Dendritic cell treated with granulocyte-macrophage colony-stimulating factor and Interleukin-4, amounts not matched to agents 40 ng/mL and 50 ng/mL, for 4 days (primary cell): ENCODE data around the gene TNRC6B.
"Not testable (repeated sequence)": the region's sequence is repeated elsewhere in the genome, so short reads cannot be mapped to it uniquely, and the experiment has no call there.

Experiments
- H3K27ac Mint-ChIP-seq: one replicate; pipeline ENCODE4 v1.8.0; 2022; ENCODE audit warnings: mild to moderate bottlenecking, mixed read lengths
- H3K27me3 Mint-ChIP-seq: one replicate; pipeline ENCODE4 v1.8.0; 2022; ENCODE audit warnings: mild to moderate bottlenecking, mixed read lengths
- H3K36me3 Mint-ChIP-seq: one replicate; pipeline ENCODE4 v1.8.0; 2022; ENCODE audit warnings: low read depth, mixed read lengths
- H3K4me1 Mint-ChIP-seq: one replicate; pipeline ENCODE4 v1.8.0; 2022; ENCODE audit warnings: low read depth, mixed read lengths
- H3K4me3 Mint-ChIP-seq: one replicate; pipeline ENCODE4 v1.8.0; 2022; ENCODE audit warnings: mild to moderate bottlenecking, moderate library complexity, mixed read lengths
- H3K9me3 Mint-ChIP-seq: one replicate; pipeline ENCODE4 v1.8.0; 2022; ENCODE audit warnings: mixed read lengths
- intact Hi-C: fragments of 100-400 bp; cut with micrococcal nuclease; formaldehyde crosslinking; loops from one replicate; pipeline ENCODE4 v1.15.0; 2022

Gene TNRC6B, protein sequence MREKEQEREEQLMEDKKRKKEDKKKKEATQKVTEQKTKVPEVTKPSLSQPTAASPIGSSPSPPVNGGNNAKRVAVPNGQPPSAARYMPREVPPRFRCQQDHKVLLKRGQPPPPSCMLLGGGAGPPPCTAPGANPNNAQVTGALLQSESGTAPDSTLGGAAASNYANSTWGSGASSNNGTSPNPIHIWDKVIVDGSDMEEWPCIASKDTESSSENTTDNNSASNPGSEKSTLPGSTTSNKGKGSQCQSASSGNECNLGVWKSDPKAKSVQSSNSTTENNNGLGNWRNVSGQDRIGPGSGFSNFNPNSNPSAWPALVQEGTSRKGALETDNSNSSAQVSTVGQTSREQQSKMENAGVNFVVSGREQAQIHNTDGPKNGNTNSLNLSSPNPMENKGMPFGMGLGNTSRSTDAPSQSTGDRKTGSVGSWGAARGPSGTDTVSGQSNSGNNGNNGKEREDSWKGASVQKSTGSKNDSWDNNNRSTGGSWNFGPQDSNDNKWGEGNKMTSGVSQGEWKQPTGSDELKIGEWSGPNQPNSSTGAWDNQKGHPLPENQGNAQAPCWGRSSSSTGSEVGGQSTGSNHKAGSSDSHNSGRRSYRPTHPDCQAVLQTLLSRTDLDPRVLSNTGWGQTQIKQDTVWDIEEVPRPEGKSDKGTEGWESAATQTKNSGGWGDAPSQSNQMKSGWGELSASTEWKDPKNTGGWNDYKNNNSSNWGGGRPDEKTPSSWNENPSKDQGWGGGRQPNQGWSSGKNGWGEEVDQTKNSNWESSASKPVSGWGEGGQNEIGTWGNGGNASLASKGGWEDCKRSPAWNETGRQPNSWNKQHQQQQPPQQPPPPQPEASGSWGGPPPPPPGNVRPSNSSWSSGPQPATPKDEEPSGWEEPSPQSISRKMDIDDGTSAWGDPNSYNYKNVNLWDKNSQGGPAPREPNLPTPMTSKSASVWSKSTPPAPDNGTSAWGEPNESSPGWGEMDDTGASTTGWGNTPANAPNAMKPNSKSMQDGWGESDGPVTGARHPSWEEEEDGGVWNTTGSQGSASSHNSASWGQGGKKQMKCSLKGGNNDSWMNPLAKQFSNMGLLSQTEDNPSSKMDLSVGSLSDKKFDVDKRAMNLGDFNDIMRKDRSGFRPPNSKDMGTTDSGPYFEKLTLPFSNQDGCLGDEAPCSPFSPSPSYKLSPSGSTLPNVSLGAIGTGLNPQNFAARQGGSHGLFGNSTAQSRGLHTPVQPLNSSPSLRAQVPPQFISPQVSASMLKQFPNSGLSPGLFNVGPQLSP (N-terminal part only)

DNA sequence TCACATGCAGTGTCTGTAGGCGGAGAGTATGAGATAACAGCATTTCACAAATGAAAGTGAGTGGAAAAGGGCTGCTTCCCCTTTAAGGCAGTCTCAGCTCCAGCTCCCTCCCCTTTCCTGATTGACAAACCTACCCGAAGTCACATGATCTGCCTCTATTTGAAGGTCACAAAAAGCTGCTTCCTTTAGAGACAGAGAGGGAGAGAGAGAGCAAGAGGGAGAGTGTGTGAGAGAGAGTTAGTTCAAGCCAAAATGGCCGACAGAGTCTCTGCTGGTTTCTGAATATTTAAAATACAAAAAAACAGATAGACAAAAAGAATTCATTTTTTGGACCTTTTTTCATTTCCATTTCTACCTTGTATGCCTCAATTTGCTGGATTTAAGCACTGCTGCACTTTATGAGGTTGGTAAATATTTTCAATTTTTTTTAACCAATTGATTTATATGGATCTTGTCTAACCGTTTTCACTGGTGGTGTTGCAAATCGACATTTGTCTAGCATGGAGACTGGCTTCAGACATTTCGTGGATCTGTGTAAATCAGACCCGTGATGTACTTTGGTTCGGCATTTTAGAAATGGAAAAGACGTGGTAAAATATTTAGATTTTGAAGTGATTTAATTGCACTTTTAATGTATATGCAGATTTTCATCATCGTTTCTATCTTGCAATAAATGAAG, at the start of gene TNRC6B:
TSS of gene TNRC6B (plus strand) at position 188 of the 679 bp plus-strand sequence. CDS start at position 399, 211 bp downstream.
- Mint-ChIP-seq H3K27ac (peak within 1 kb of the TSS; percentile 84), H3K4me1 (peaks cover 49% of the 10 kb centered on the region), H3K36me3 (peaks cover 6% of the 10 kb centered on the region), H3K9me3 (no peaks in the 10 kb centered on the region), H3K27me3 (no peaks in the 10 kb centered on the region), H3K4me3 (peak within 1 kb of the TSS; percentile 78)
- intact Hi-C loops, result loop anchor here (2.0 to 5.0 kb wide), 4 partner anchors 13 to 136 kb away; no protein-coding TSS in a partner anchor

DNA sequence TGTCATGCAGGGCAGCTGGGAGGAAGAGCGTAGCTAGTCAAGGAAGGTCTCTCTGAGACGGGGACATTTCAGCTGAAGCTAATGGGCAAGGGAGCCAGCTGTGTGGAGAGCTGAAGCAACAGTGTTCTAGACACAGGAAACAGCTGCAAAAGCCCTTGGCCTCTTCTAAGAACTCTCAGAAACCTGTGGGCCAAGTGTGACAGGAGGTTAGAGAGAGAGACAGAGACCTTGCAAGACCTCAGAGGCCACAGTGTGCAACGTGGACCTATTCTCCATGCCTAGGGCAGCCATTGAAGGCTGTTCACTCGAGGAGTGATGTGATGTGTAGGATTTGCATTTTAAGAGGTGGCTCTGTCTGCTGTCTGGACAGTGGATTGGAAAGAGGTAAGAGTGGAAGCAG, 48.7 kb upstream of the TNRC6B start:
- intact Hi-C loops, result no loop called here
- no peak overlapping the region for H3K4me3 Mint-ChIP-seq
- no peaks in the 10 kb centered on the region for H3K27me3 Mint-ChIP-seq
- H3K27ac Mint-ChIP-seq, result no peak overlapping the region
- H3K36me3 Mint-ChIP-seq, result peaks cover 61% of the 10 kb centered on the region
- H3K4me1 Mint-ChIP-seq, result no peaks in the 10 kb centered on the region
- no peaks in the 10 kb centered on the region for H3K9me3 Mint-ChIP-seq

DNA sequence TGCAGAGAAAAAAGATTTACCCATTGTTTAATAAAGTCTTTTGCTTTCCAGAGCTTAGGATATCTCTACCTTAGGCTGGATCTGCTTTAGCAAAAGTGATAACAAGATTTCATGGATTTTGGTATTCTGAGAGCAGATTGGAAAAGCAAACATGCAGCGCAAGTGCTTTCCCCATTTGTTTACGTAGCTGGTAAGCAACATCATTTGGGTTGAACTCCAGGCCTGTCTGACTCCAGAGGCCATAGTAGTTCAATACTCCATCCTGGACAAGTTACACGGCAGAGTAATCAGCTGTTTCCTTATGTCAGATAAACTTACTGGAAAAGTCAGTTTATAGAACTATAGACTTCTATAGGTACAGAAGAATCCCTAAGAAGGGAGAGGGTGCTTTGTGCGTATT, 40.6 kb upstream of the TNRC6B start:
- peaks cover 70% of the 10 kb centered on the region for H3K36me3 Mint-ChIP-seq
- H3K4me1 Mint-ChIP-seq, result no peaks in the 10 kb centered on the region
- H3K9me3 Mint-ChIP-seq, result no peaks in the 10 kb centered on the region
- intact Hi-C loops, result no loop called here
- H3K27me3 Mint-ChIP-seq, result no peaks in the 10 kb centered on the region
- no peak overlapping the region for H3K4me3 Mint-ChIP-seq
- no peak overlapping the region for H3K27ac Mint-ChIP-seq

DNA sequence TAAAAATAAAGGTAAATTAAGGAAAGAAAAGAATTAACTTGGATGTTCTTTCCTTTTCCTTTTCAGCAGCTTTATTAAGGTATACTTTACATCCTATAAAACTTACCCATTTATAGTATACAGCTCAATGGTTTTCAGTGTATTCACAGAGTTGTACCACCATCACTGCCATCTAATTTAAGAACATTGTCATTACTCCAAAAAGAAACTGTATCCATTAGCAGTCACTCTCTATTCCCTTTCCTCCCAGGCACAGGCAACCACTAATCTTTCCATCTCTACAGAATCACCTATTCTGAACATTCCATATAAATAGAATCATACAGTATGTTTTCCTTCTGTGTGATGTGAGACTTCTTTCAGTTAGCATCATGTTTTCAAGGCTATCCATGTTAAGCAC, 38.9 kb upstream of the TNRC6B start:
- Mint-ChIP-seq H3K27me3 (no peaks in the 10 kb centered on the region), H3K4me3 (no peak overlapping the region), H3K27ac (no peak overlapping the region), H3K9me3 (no peaks in the 10 kb centered on the region), H3K4me1 (no peaks in the 10 kb centered on the region), H3K36me3 (peaks cover 60% of the 10 kb centered on the region)
- intact Hi-C loops, result no loop called here

DNA sequence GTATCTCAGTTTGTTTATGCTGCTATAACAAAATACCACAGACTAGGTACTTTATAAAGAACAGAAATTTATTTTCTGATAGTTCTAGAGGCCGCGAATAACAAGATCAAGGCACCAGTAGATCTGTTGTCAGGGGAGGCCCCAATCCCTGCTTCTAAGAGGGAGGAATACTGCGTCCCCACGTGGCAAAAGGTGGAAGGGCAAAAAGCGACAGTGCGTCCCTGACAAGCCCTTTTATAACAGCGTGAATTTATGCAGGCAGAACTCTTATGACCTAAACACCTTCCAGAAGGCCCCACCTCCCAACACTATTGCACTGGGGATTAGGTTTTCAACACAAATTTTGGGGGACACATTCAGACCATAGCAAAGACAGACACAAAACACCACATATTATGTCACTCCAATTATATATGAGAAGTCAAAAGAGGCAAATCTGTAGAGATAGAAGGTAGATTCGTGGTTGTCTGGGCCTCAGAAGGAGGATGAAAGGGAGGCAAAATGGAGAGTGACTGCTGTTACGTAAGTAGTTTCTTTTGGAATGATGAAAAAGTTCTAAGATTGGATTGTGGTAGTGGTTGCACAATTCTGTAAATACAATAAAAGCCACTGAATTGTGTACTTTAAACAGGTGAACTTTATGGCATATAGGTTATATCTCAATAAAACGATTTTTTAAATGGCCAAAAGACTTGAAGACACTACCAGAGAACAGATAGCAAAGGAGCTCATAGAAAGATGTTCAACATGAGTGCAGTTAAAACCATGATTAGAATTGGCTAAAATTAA, 30.1 kb upstream of the TNRC6B start:
- H3K27ac Mint-ChIP-seq, result no peak overlapping the region
- intact Hi-C loops, result no loop called here
- no peak overlapping the region for H3K4me3 Mint-ChIP-seq
- no peaks in the 10 kb centered on the region for H3K9me3 Mint-ChIP-seq
- H3K36me3 Mint-ChIP-seq, result peaks cover 31% of the 10 kb centered on the region
- peaks cover 6% of the 10 kb centered on the region for H3K4me1 Mint-ChIP-seq
- H3K27me3 Mint-ChIP-seq, result no peaks in the 10 kb centered on the region

DNA sequence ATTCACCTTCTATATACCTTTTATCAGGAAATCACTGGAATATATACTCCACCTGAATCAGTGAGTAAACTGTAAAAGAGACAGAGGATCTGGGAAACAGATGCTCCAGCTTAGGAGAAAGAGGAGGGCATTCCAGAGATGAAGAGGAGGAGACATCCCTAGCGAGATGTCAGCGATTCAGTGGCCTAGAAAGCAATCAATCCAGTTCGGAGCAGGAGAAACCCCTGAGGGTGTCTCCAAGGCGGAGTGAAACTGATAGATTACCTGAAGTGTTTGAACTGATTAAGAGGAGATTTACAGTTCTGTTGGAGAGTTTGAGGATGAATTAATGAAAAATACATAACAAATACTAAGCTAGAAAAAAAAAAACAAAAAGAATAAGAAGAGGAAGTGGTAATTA, 24.5 kb upstream of the TNRC6B start:
- intact Hi-C loops, result no loop called here
- Mint-ChIP-seq H3K4me1 (peaks cover 13% of the 10 kb centered on the region), H3K9me3 (no peaks in the 10 kb centered on the region), H3K27ac (peak overlapping the region; percentile 47), H3K27me3 (no peaks in the 10 kb centered on the region), H3K36me3 (peaks cover 23% of the 10 kb centered on the region), H3K4me3 (no peak overlapping the region)

DNA sequence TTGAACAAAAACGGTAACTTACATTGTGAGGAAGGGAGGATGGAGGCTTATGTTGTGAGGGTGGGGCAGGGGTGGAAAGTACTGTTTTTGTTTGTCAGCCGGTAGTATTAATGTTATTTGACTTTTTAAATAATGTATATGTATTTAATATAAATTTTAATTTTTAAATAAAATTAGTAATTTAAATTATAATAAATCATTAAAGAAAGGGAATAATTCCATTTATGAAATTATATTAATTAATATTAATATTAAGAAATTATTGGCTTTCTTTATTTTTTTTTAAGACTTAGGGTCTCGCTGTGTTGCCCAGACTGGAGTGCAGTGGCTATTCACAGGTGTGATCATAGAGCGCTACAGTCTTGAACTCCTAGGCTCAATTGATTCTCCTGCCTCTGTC, 24.0 kb upstream of the TNRC6B start:
- Mint-ChIP-seq H3K4me3 (no peak overlapping the region), H3K27ac (peak overlapping the region; percentile 47), H3K36me3 (peaks cover 23% of the 10 kb centered on the region), H3K4me1 (peaks cover 13% of the 10 kb centered on the region), H3K27me3 (no peaks in the 10 kb centered on the region), H3K9me3 (no peaks in the 10 kb centered on the region)
- intact Hi-C loops, result no loop called here

DNA sequence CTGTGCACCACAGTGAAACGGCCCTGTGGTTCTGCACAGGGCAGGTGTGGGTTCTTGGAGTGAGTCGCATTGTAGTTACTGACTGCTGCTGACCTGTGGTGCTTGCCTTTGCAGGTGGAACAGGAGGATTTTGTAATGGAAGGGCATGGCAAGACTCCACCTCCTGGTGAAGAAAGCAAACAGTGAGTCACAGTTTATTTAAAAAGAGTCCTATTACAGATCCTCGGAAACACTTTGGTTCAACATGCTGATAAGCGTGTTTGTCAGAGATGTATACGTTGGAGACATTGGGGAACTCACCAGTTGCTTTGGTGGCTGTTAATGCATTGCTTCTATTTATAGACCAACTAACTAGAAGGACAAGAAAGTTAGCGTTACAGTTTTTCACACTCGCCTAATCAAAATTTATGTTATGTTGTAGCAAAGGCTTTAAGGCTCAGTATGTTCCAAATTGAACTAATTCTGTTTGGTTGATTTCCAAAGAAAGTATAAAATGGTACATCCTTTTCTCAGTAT, 21.7 kb upstream of the TNRC6B start:
- peaks cover 8% of the 10 kb centered on the region for H3K4me1 Mint-ChIP-seq
- intact Hi-C loops, result no loop called here
- H3K27ac Mint-ChIP-seq, result no peak overlapping the region
- no peaks in the 10 kb centered on the region for H3K27me3 Mint-ChIP-seq
- no peaks in the 10 kb centered on the region for H3K9me3 Mint-ChIP-seq
- H3K36me3 Mint-ChIP-seq, result peaks cover 12% of the 10 kb centered on the region
- H3K4me3 Mint-ChIP-seq, result no peak overlapping the region

DNA sequence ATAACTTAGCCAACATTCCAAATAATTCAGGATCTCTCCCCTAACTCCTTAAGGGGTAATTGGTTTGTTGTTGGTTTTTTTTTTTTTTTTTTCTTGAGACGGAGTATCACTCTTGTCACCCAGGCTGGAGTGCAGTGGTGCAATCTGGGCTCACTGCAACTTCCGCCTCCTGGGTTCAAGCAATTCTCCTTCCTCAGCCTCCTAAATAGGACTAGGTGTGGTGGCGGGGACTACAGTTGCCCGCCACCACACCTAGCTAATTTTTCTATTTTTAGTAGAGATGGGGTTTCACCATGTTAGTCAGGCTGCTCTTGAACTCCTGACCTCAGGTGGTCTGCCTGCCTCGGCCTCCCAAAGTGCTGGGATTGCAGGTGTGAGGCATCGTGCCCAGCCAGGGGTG, 21.0 kb upstream of the TNRC6B start:
- H3K27me3 Mint-ChIP-seq, H3K4me3 Mint-ChIP-seq, H3K27ac Mint-ChIP-seq, intact Hi-C loops, H3K9me3 Mint-ChIP-seq, H3K4me1 Mint-ChIP-seq: not testable (repeated sequence)
- peaks cover 12% of the 10 kb centered on the region for H3K36me3 Mint-ChIP-seq

DNA sequence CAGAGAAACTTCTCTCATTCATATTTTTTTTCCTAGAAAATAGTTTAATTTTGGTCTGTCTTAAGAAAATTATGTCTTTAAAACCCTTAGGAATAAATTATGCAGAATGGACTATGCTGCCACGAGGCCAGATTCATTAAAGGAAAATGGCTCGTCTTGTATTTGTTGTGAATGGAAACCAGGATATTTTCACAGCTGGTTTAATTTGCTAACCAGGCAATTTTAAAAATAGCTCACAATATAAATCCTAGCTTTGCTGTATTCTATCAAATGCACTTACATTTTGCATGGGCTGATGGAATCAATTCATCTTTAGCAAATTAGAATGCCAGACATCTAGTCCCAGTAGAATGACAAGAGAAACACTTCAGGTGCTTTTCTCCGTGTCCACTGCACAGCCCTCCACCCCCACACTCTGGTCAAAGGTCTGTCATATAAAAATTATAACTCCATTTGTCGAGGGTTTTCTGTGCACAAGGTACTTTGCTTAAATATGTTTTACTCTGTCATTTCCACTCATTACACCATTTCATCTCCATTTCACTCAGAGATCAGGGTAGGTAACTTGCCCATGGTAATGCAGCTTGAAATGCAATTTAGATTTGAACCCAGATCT, 20.3 kb upstream of the TNRC6B start:
- peaks cover 7% of the 10 kb centered on the region for H3K4me1 Mint-ChIP-seq
- H3K27me3 Mint-ChIP-seq, result no peaks in the 10 kb centered on the region
- intact Hi-C loops, result no loop called here
- H3K27ac Mint-ChIP-seq, result no peak overlapping the region
- H3K36me3 Mint-ChIP-seq, result peaks cover 12% of the 10 kb centered on the region
- no peak overlapping the region for H3K4me3 Mint-ChIP-seq
- no peaks in the 10 kb centered on the region for H3K9me3 Mint-ChIP-seq

DNA sequence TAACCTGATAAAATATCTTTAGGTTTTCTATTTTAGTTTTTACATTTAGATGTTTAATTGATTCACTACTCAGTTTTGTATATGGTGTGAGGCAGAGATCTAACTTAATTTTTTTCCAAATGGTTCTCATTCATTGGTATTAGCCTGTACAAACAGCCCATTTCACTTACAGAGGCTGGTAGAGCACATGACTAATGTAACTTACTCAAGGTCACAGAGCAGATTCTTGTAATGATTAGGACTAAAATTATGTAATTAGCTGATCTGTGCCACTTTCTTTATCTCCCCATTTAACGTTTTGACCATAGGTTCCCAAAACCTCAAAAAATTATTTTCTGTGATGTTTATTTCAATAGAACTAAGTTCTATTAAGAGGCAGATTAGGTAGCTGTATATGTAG, 16.5 kb upstream of the TNRC6B start:
- Mint-ChIP-seq H3K27me3 (no peaks in the 10 kb centered on the region), H3K4me1 (no peaks in the 10 kb centered on the region), H3K4me3 (no peak overlapping the region), H3K27ac (no peak overlapping the region), H3K9me3 (peaks cover 12% of the 10 kb centered on the region), H3K36me3 (peaks cover 42% of the 10 kb centered on the region)
- intact Hi-C loops, result no loop called here

DNA sequence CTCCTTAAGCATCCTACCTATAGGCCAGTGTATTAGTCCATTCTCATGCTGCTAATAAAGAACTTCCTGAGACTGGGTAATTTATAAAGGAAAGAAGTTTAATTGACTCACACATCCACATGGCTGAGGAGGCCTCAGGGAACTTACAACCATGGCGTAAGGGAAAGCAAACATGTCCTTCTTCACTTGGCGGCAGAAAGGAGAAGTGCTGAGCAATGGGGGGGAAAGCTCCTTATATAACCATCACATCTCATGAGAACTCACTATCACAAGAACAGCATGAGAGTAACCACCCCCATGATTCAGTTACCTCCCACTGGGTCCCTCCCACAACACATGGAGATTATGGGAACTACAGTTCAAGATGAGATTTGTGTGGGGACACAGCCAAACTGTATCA, 12.2 kb upstream of the TNRC6B start:
- intact Hi-C loops, H3K4me1 Mint-ChIP-seq, H3K4me3 Mint-ChIP-seq, H3K27me3 Mint-ChIP-seq, H3K27ac Mint-ChIP-seq: not testable (repeated sequence)
- peaks cover 12% of the 10 kb centered on the region for H3K9me3 Mint-ChIP-seq
- peaks cover 38% of the 10 kb centered on the region for H3K36me3 Mint-ChIP-seq
